ENCODE results near the gene PTCH1. TPM values are rescaled to one million over a fixed set of nuclear protein-coding genes. Genes with fewer than 3 reads are reported as not detected.

PTCH1 gene
- total and polyA plus RNA-seq, 10 of the 15 experiments (the other 5 are each of a cell fraction or from before 2014, with no cell fraction given): 0.16 to 6.1 (median 2.6) TPM

- TF ChIP-seq E2F4 (IDR thresholded peaks at IDR 0.05; ENCODE audit: low read depth, low read length): no peak
- no peak for TF ChIP-seq ATF7 (IDR thresholded peaks at IDR 0.05; ENCODE audit: low read depth)
- TF ChIP-seq ASH2L (IDR thresholded peaks at IDR 0.05; ENCODE audit: borderline replicate concordance, low read depth): no peak
- TF ChIP-seq SMARCA5 (IDR thresholded peaks at IDR 0.05): peak; percentile 12
- no peak for TF ChIP-seq FOXK2 (IDR thresholded peaks at IDR 0.05)
- no peak for TF ChIP-seq EZH2 (IDR thresholded peaks at IDR 0.05; ENCODE audit: borderline replicate concordance, control insufficient read depth, low read depth, low read length)
- TF ChIP-seq CHD2 (IDR thresholded peaks at IDR 0.05; ENCODE audit: borderline replicate concordance, low read depth, low read length): no peak; the same call in 1 of the 2 replicates
- no peak for TF ChIP-seq KAT2A (conservative IDR thresholded peaks at IDR 0.05; ENCODE audit: control insufficient read depth, low read depth, low read length)
- TF ChIP-seq HSF1 (IDR thresholded peaks at IDR 0.05; ENCODE audit: low read depth, low read length): no peak
- TF ChIP-seq RB1 (IDR thresholded peaks at IDR 0.05; ENCODE audit: borderline replicate concordance): peak; percentile 70; the same call in 1 of the 2 replicates
- no peak for TF ChIP-seq ZSCAN29 (IDR thresholded peaks at IDR 0.05)
- no peak for TF ChIP-seq STAT3 (IDR thresholded peaks at IDR 0.05; ENCODE audit: low read depth, low read length)
- TF ChIP-seq ZNF217 (IDR thresholded peaks at IDR 0.05): no peak
- TF ChIP-seq TCF3 (IDR thresholded peaks at IDR 0.05; ENCODE audit: borderline replicate concordance, insufficient read depth, low read depth, low read length): no peak
- no peak for TF ChIP-seq IRF3 (IDR thresholded peaks at IDR 0.05)
- TF ChIP-seq ZNF592 (IDR thresholded peaks at IDR 0.05): no peak
- TF ChIP-seq EGR1 (IDR thresholded peaks at IDR 0.05; ENCODE audit: borderline replicate concordance in 1 of 2, low read depth in 2 of 2, low read length in 2 of 2): peak in 1 of 2 experiments; percentile 52; a peak in 1 of 3 replicates
- TF ChIP-seq SKIL (IDR thresholded peaks at IDR 0.05; ENCODE audit: low read depth, poor library complexity, severe bottlenecking): no peak
- TF ChIP-seq FOXM1 (IDR thresholded peaks at IDR 0.05; ENCODE audit: low read depth, low read length): no peak
- 0 out of 2 replicates have a peak, but pooled peaks have one; percentile 8 for TF ChIP-seq MTA3 (IDR thresholded peaks at IDR 0.05; ENCODE audit: borderline replicate concordance, low read length)
These were observed 9.9 kb downstream of the PTCH1 start (continued) for GRCh38 chr9:95506678-95507463.

All from GM12878 (cell line).